NT2/D1 (cell line): ENCODE data around the gene ANKRD39.

Experiments used
- DNase-seq: peaks from one replicate; pipeline ENCODE4 v3.0.0-alpha.2; 2011; ENCODE audit warnings: low read depth, low spot score
- H3K27me3 ChIP-seq: 2 replicates; pipeline ENCODE4 v1.6.0; 2011; ENCODE audit warnings: mild to moderate bottlenecking; ENCODE audit not compliant: insufficient read length, insufficient read depth
- H3K36me3 ChIP-seq: 2 replicates; pipeline ENCODE4 v1.6.1; 2011; ENCODE audit warnings: mild to moderate bottlenecking, low read length, mixed read lengths; ENCODE audit not compliant: insufficient read depth, insufficient read length
- H3K4me1 ChIP-seq: 2 replicates; pipeline ENCODE4 v1.5.1; 2011; ENCODE audit not compliant: insufficient read depth, insufficient read length
- H3K4me3 ChIP-seq: 2 replicates; pipeline ENCODE4 v1.5.1; 2011; ENCODE audit warnings: low read depth; ENCODE audit not compliant: insufficient read length
- H3K9ac ChIP-seq: 2 replicates; pipeline ENCODE4 v1.6.0; 2011; ENCODE audit warnings: low read depth; ENCODE audit not compliant: insufficient read length
- H3K9me3 ChIP-seq: 2 replicates; pipeline ENCODE4 v1.5.1; 2011; ENCODE audit warnings: mild to moderate bottlenecking, low read length; ENCODE audit not compliant: insufficient read depth
- SUZ12 ChIP-seq: IDR thresholded peaks from 2 replicates; pipeline ENCODE4 v1.6.1; 2011; ENCODE audit not compliant: insufficient read length, insufficient read depth; ENCODE audit errors: extremely low read depth
- YY1 ChIP-seq: IDR thresholded peaks from 2 replicates; pipeline ENCODE4 v1.6.1; 2011; ENCODE audit not compliant: insufficient read length, insufficient read depth
- ZNF274 ChIP-seq: IDR thresholded peaks from 2 replicates; pipeline ENCODE4 v1.6.1; 2011; ENCODE audit warnings: mild to moderate bottlenecking, low read depth, low read length

Gene ANKRD39

DNA sequence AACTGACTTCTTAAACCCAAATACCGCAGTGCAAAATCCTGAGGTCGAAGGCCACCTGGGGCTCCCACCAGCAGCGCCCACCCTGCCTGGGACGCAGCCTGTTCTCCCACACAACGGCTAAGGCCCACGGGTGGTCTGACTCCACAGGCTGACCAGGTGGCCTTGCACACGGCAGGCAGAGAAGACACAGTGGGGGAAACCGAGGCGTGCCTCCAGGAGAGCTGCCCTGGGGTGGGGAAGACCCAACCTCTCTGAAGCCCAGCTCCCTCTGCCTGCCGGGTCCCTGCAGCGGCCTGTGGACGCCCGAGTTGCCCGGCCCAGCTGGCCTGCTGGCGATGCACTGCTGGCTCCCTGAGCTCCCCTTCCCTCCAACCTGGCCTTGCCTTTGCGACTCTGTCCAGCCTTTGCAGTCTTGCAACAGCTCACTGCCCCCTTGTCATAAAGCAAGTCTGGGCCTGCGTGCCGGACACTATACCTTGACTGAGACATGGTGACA lies 21.8 kb upstream of the ANKRD39 start:
- no peak overlapping the region for H3K9ac ChIP-seq
- H3K27me3 ChIP-seq = peaks cover 10% of the 10 kb centered on the region

GRCh38 chr2:96878796-96879544 lies 21.2 kb upstream of the ANKRD39 start:
- Histone ChIP-seq H3K36me3 (no peaks in the 10 kb centered on the region), H3K4me1 (peaks cover 67% of the 10 kb centered on the region), H3K9ac (peak overlapping the region; percentile 5), H3K27me3 (peaks cover 10% of the 10 kb centered on the region), H3K9me3 (no peaks in the 10 kb centered on the region), H3K4me3 (no peak overlapping the region)
- TF ChIP-seq SUZ12 (no peak), ZNF274 (no peak), YY1 (no peak)
- no peak for DNase-seq

More for the DNA sequence above, 21.8 kb upstream of the ANKRD39 start:
- TF ChIP-seq YY1 = no peak
- no peak for TF ChIP-seq SUZ12
- no peak for TF ChIP-seq ZNF274
- no peak for DNase-seq
- Histone ChIP-seq H3K4me1 (peaks cover 70% of the 10 kb centered on the region), H3K4me3 (no peak overlapping the region), H3K9me3 (no peaks in the 10 kb centered on the region), H3K36me3 (no peaks in the 10 kb centered on the region)

- Histone ChIP-seq H3K9ac (peak overlapping the region; percentile 53), H3K9me3 (no peaks in the 10 kb centered on the region), H3K36me3 (no peaks in the 10 kb centered on the region), H3K27me3 (peaks cover 7% of the 10 kb centered on the region), H3K4me1 (peaks cover 65% of the 10 kb centered on the region), H3K4me3 (no peak overlapping the region)
- no peak for DNase-seq
- TF ChIP-seq YY1 (no peak), SUZ12 (no peak), ZNF274 (no peak)
Observed at GRCh38 chr2:96878171-96878570, 20.4 kb upstream of the ANKRD39 start.

GRCh38 chr2:96877631-96878092 lies 19.8 kb upstream of the ANKRD39 start:
- Histone ChIP-seq H3K27me3 (peaks cover 4% of the 10 kb centered on the region), H3K9ac (peak overlapping the region; percentile 53), H3K9me3 (no peaks in the 10 kb centered on the region), H3K4me3 (no peak overlapping the region), H3K36me3 (no peaks in the 10 kb centered on the region), H3K4me1 (peaks cover 61% of the 10 kb centered on the region)
- DNase-seq = no peak
- TF ChIP-seq YY1 = no peak
- TF ChIP-seq SUZ12 = no peak
- TF ChIP-seq ZNF274 = no peak

- TF ChIP-seq ZNF274 (no peak), YY1 (no peak), SUZ12 (no peak)
- H3K9me3 ChIP-seq = no peaks in the 10 kb centered on the region
- H3K27me3 ChIP-seq = peaks cover 4% of the 10 kb centered on the region
- H3K9ac ChIP-seq = no peak overlapping the region
- H3K4me1 ChIP-seq = peaks cover 54% of the 10 kb centered on the region
- H3K4me3 ChIP-seq = no peak overlapping the region
- no peak for DNase-seq
- H3K36me3 ChIP-seq = no peaks in the 10 kb centered on the region
Observed at GRCh38 chr2:96877042-96877451, 19.2 kb upstream of the ANKRD39 start.

GRCh38 chr2:96876269-96877041 lies 18.6 kb upstream of the ANKRD39 start:
- no peak for TF ChIP-seq ZNF274
- no peak for TF ChIP-seq YY1
- TF ChIP-seq SUZ12 = no peak
- Histone ChIP-seq H3K4me3 (no peak overlapping the region), H3K9ac (peak overlapping the region; percentile 58), H3K4me1 (peaks cover 52% of the 10 kb centered on the region), H3K9me3 (no peaks in the 10 kb centered on the region), H3K36me3 (no peaks in the 10 kb centered on the region), H3K27me3 (peaks cover 4% of the 10 kb centered on the region)
- no peak for DNase-seq
